Neural cell (in vitro differentiated cells): ENCODE results near the gene SIAE. TPM values are rescaled to one million over a fixed set of nuclear protein-coding genes. Genes with fewer than 3 reads are reported as not detected.

Experiments
- H2AFZ ChIP-seq: fragments of 200-600, 300-800 bp; sonication (generic), shearing (Covaris generic); 2 replicates; pipeline ENCODE4 v1.6.0; 2014; ENCODE audit warnings: low read depth, mild to moderate bottlenecking, antibody characterized with exemption, low read length, moderate library complexity
- H3F3A ChIP-seq: fragments of 200-600 bp; shearing (Covaris generic); 2 replicates; pipeline ENCODE4 v1.6.1; 2016; ENCODE audit warnings: mild to moderate bottlenecking, moderate library complexity, mixed read lengths, antibody characterized with exemption, low read length; ENCODE audit not compliant: insufficient read depth, poor library complexity, severe bottlenecking
- H3K27ac ChIP-seq: fragments of 200-600, 300-800 bp; sonication (generic), shearing (Covaris generic); 2 replicates; pipeline ENCODE4 v1.5.1; 2014; ENCODE audit warnings: mild to moderate bottlenecking, low read length, moderate library complexity
- H3K27me3 ChIP-seq: fragments of 300-800, 200-600 bp; sonication (generic), shearing (Covaris generic); 2 replicates; pipeline ENCODE4 v1.6.0; 2014; ENCODE audit warnings: mild to moderate bottlenecking, low read depth, low read length, moderate library complexity; ENCODE audit not compliant: insufficient read depth
- H3K36me3 ChIP-seq: fragments of 300-800, 200-600 bp; sonication (generic), shearing (Covaris generic); 2 replicates; pipeline ENCODE4 v1.5.1; 2014; ENCODE audit warnings: mild to moderate bottlenecking, antibody characterized with exemption, low read length, moderate library complexity; ENCODE audit not compliant: insufficient read depth
- H3K4me2 ChIP-seq: fragments of 300-800, 200-600 bp; sonication (generic), shearing (Covaris generic); 2 replicates; pipeline ENCODE4 v1.6.0; 2014; ENCODE audit warnings: mild to moderate bottlenecking, low read length
- H3K4me3 ChIP-seq: fragments of 300-800, 200-600 bp; sonication (generic), shearing (Covaris generic); 2 replicates; pipeline ENCODE4 v1.5.1; 2014; ENCODE audit warnings: mild to moderate bottlenecking, low read length, moderate library complexity
- H3K79me2 ChIP-seq: fragments of 200-600 bp; shearing (Covaris generic); replicated peaks from 2 replicates; pipeline ENCODE4 v1.6.0; 2014; ENCODE audit warnings: mild to moderate bottlenecking, low read length, moderate library complexity; ENCODE audit not compliant: insufficient read depth
- H3K9ac ChIP-seq: fragments of 300-800, 200-600 bp; sonication (generic), shearing (Covaris generic); 2 replicates; pipeline ENCODE4 v1.6.1; 2016; ENCODE audit warnings: mild to moderate bottlenecking, low read length, mixed read lengths
- H3K9me2 ChIP-seq: fragments of 200-600 bp; shearing (Covaris generic); 2 replicates; pipeline ENCODE4 v1.6.1; 2016; ENCODE audit warnings: mild to moderate bottlenecking, low read length, mixed read lengths; ENCODE audit not compliant: insufficient read depth
- H3K9me3 ChIP-seq: fragments of 200-600, 300-800 bp; sonication (generic), shearing (Covaris generic); 2 replicates; pipeline ENCODE4 v1.6.1; 2016; ENCODE audit warnings: mild to moderate bottlenecking, mixed run types, low read length, moderate library complexity, mixed read lengths
- H4K20me1 ChIP-seq: fragments of 200-600 bp; shearing (Covaris generic); 2 replicates; pipeline ENCODE4 v1.6.1; 2016; ENCODE audit warnings: mild to moderate bottlenecking, mixed run types; ENCODE audit not compliant: insufficient read depth
- CTCF ChIP-seq: fragments of 450-650 bp; IDR thresholded peaks from 2 replicates; pipeline ENCODE4 v1.5.1; 2014; ENCODE audit warnings: antibody characterized with exemption, mild to moderate bottlenecking, moderate library complexity; ENCODE audit not compliant: poor library complexity, severe bottlenecking
- EP300 ChIP-seq: fragments of 450-650 bp; conservative IDR thresholded peaks from 2 replicates; pipeline ENCODE4 v1.6.1; 2014; ENCODE audit warnings: antibody characterized with exemption, mild to moderate bottlenecking, moderate library complexity; ENCODE audit not compliant: poor library complexity, severe bottlenecking
- EZH2 ChIP-seq: fragments of 200-600, 300-800 bp; shearing (Covaris generic), sonication (generic); IDR thresholded peaks from 2 replicates; pipeline ENCODE4 v1.6.1; 2014; ENCODE audit warnings: antibody characterized with exemption, low read length, borderline replicate concordance, mild to moderate bottlenecking; ENCODE audit not compliant: insufficient read depth, poor library complexity, severe bottlenecking
- MXI1 ChIP-seq: fragments of 450-650 bp; conservative IDR thresholded peaks from 2 replicates; pipeline ENCODE4 v1.6.1; 2014; ENCODE audit warnings: antibody characterized with exemption, mild to moderate bottlenecking; ENCODE audit not compliant: poor library complexity, severe bottlenecking
- POLR2AphosphoS5 ChIP-seq: IDR thresholded peaks from 2 replicates; pipeline ENCODE4 v1.6.1; 2012
- RAD21 ChIP-seq: fragments of 450-650 bp; conservative IDR thresholded peaks from 2 replicates; pipeline ENCODE4 v1.6.1; 2014; ENCODE audit warnings: antibody characterized with exemption, mild to moderate bottlenecking, moderate library complexity
- SMC3 ChIP-seq: fragments of 450-650 bp; conservative IDR thresholded peaks from 2 replicates; pipeline ENCODE4 v1.6.1; 2014; ENCODE audit warnings: antibody characterized with exemption, mild to moderate bottlenecking, moderate library complexity; ENCODE audit not compliant: poor library complexity
- TAF1 ChIP-seq: IDR thresholded peaks from 2 replicates; pipeline ENCODE4 v1.6.1; 2012; ENCODE audit warnings: low read depth
- polyA plus RNA-seq: library from polyadenylated mRNA; depleted of rRNA; stranded (reverse); fragments of >200 nt; gene quantifications from 2 replicates; pipeline ENCODE4 v1.2.3, GENCODE V29; 2014
- TF ChIP-seq, protein P1 (sequence below): IDR thresholded peaks from 2 replicates; pipeline ENCODE4 v1.6.1; 2012; ENCODE audit warnings: borderline replicate concordance

The SIAE gene
- polyA plus RNA-seq, 1 donor from 2014 or later, result 4.0 TPM

DNA sequence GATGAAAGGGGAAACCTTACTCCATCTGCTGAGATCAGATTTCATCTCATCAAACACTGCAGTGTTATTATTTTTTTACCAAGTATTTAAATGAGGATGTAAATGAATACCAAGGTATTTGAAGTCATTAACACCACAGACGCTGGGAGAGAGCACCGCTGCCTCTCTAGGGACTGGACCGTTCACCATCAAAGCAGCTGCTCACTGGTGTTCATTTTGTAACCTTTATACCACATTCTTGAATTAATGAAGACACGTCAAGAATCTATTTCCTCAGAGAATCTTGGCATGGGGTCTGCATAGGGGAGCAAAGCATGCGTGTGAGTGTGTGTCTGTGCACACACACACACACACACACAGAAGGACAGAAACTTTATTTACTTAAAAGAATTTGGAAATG is 15.6 kb downstream of the SIAE start:
- H3K4me2 ChIP-seq, result peak overlapping the region; percentile 56
- no peaks in the 10 kb centered on the region for H4K20me1 ChIP-seq
- H3K9ac ChIP-seq, result peak overlapping the region; percentile 73
- peaks cover 12% of the 10 kb centered on the region for H3F3A ChIP-seq
- H3K9me2 ChIP-seq, result no peaks in the 10 kb centered on the region
- no peaks in the 10 kb centered on the region for H3K36me3 ChIP-seq
- TF ChIP-seq, protein P1, sequence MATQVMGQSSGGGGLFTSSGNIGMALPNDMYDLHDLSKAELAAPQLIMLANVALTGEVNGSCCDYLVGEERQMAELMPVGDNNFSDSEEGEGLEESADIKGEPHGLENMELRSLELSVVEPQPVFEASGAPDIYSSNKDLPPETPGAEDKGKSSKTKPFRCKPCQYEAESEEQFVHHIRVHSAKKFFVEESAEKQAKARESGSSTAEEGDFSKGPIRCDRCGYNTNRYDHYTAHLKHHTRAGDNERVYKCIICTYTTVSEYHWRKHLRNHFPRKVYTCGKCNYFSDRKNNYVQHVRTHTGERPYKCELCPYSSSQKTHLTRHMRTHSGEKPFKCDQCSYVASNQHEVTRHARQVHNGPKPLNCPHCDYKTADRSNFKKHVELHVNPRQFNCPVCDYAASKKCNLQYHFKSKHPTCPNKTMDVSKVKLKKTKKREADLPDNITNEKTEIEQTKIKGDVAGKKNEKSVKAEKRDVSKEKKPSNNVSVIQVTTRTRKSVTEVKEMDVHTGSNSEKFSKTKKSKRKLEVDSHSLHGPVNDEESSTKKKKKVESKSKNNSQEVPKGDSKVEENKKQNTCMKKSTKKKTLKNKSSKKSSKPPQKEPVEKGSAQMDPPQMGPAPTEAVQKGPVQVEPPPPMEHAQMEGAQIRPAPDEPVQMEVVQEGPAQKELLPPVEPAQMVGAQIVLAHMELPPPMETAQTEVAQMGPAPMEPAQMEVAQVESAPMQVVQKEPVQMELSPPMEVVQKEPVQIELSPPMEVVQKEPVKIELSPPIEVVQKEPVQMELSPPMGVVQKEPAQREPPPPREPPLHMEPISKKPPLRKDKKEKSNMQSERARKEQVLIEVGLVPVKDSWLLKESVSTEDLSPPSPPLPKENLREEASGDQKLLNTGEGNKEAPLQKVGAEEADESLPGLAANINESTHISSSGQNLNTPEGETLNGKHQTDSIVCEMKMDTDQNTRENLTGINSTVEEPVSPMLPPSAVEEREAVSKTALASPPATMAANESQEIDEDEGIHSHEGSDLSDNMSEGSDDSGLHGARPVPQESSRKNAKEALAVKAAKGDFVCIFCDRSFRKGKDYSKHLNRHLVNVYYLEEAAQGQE, result no peak
- no peak for TF ChIP-seq POLR2AphosphoS5
- H3K79me2 ChIP-seq, result no peaks in the 10 kb centered on the region
- no peak overlapping the region for H2AFZ ChIP-seq
- H3K4me3 ChIP-seq, result peak overlapping the region; percentile 61
- H3K9me3 ChIP-seq, result no peaks in the 10 kb centered on the region
- H3K27me3 ChIP-seq, result no peaks in the 10 kb centered on the region
- H3K27ac ChIP-seq, result peak overlapping the region; percentile 97

DNA sequence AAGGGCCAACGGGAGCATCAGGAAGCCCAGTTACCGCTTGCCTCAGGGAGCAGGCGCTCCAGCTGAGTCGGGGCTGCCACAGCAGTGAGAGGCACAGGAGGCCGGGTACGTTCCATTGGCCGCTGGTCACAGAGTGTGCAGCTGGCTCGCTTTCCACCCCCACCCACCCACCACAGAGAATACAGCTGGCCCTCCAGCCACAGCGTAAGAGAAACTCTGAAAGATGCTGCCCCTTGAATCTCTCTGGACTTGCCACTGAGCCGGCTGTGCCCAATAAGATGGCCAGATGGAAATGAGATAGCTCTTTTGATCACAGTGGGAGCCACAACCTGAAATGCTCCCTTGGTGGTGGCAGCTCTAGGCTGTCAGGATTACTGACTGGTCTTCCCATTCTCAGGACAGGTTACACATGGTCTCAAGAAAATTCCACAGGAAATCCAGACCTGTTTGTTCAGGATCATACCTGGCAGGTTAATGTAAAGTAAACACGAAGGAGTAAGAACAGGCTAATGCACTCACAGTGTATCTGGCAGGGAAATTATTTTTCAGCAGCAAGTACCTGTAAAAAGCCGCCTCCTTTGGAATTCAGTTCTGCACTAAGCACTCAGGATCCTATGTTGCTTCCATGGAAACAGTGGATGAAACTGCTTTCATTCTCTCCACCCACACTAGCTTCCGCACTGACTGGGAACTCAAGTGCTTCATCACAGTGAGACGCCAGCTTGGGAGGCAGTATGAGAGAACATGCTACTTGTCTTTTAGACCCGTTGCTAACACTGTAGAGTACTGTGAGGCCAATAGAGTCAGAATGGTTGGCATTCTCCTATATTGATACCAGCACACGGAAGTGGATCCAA is 16.5 kb downstream of the SIAE start:
- Histone ChIP-seq H3K9ac (peak overlapping the region; percentile 73), H3K27me3 (no peaks in the 10 kb centered on the region), H3K4me2 (peak overlapping the region; percentile 56), H3K9me3 (no peaks in the 10 kb centered on the region), H3K4me3 (peak overlapping the region; percentile 61), H4K20me1 (no peaks in the 10 kb centered on the region), H3K27ac (peak overlapping the region; percentile 97), H2AFZ (peak overlapping the region; percentile 67), H3K79me2 (no peaks in the 10 kb centered on the region), H3K36me3 (no peaks in the 10 kb centered on the region), H3F3A (peaks cover 12% of the 10 kb centered on the region), H3K9me2 (no peaks in the 10 kb centered on the region)
- TF ChIP-seq CTCF (peak; percentile 16), TAF1 (peak; percentile 47), EZH2 (no peak), EP300 (peak; percentile 68), RAD21 (peak; percentile 38), MXI1 (peak; percentile 44), SMC3 (peak; percentile 57), POLR2AphosphoS5 (peak; percentile 76)
- TF ChIP-seq, protein P1, result peak; percentile 97
